22Rv1 (cell line): ENCODE measurements around the gene RHBDD1.

Experiments
- H3K27ac ChIP-seq: fragments of 450-650 bp; 2 replicates; pipeline ENCODE4 v1.5.1; 2017
- CTCF ChIP-seq: fragments of 450-650 bp; IDR thresholded peaks from 2 replicates; pipeline ENCODE4 v1.5.1; 2017; ENCODE audit warnings: mild to moderate bottlenecking
- ZFX ChIP-seq: fragments of 450-650 bp; IDR thresholded peaks from 2 replicates; pipeline ENCODE4 v1.6.1; 2017; ENCODE audit warnings: antibody characterized with exemption, borderline replicate concordance

RHBDD1 gene

GRCh38 chr2:226835796-226836547 is at the start of gene RHBDD1:
Gene RHBDD1, plus strand, starts transcription at chr2:226836054. Its CDS starts 28,640 bp downstream, at chr2:226864694.
- H3K27ac ChIP-seq, result peak within 1 kb of the TSS; percentile 95
- TF ChIP-seq CTCF (no peak), ZFX (no peak)

- TF ChIP-seq CTCF, result no peak
- no peak for TF ChIP-seq ZFX
- no peak overlapping the region for H3K27ac ChIP-seq
These were observed 47.8 kb upstream of the RHBDD1 start for GRCh38 chr2:226788064-226788463.

GRCh38 chr2:226788881-226789490 is 46.9 kb upstream of the RHBDD1 start:
- no peak overlapping the region for H3K27ac ChIP-seq
- no peak for TF ChIP-seq CTCF
- no peak for TF ChIP-seq ZFX

- no peak overlapping the region for H3K27ac ChIP-seq
- TF ChIP-seq CTCF (no peak), ZFX (no peak)
These were observed 45.8 kb upstream of the RHBDD1 start for GRCh38 chr2:226790011-226790410.

- TF ChIP-seq CTCF, result no peak
- no peak overlapping the region for H3K27ac ChIP-seq
These were observed 45.4 kb upstream of the RHBDD1 start for GRCh38 chr2:226790431-226790830.

- H3K27ac ChIP-seq, result no peak overlapping the region
- TF ChIP-seq ZFX, result no peak
- no peak for TF ChIP-seq CTCF
These were observed 44.8 kb upstream of the RHBDD1 start for GRCh38 chr2:226791056-226791486.

GRCh38 chr2:226791487-226792081 is 44.3 kb upstream of the RHBDD1 start:
- H3K27ac ChIP-seq, result no peak overlapping the region
- TF ChIP-seq ZFX, result no peak
- TF ChIP-seq CTCF, result no peak
